Hepatocyte (in vitro differentiated cells): Measurements from ENCODE around the gene ZNF705A. TPM values are rescaled to one million over a fixed set of nuclear protein-coding genes. Genes with fewer than 3 reads are reported as not detected.
"Not testable (repeated sequence)": the region's sequence is repeated elsewhere in the genome, so short reads cannot be mapped to it uniquely, and the experiment has no call there.

Experiments used
- DNase-seq: peaks from one replicate; pipeline ENCODE4 v3.0.0-alpha.2; 2016; ENCODE audit warnings: low spot score
- H2AFZ ChIP-seq: fragments of 200-600 bp; sonication (generic); 2 replicates; pipeline ENCODE4 v1.6.0; 2016; ENCODE audit warnings: antibody characterized with exemption, mild to moderate bottlenecking
- H3K27ac ChIP-seq: fragments of 200-600 bp; sonication (generic); 2 replicates; pipeline ENCODE4 v1.5.1; 2016; ENCODE audit warnings: mild to moderate bottlenecking
- H3K27me3 ChIP-seq: fragments of 200-600 bp; sonication (generic); 2 replicates; pipeline ENCODE4 v1.6.1; 2016
- H3K36me3 ChIP-seq: fragments of 200-600 bp; sonication (generic); replicated peaks from 2 replicates; pipeline ENCODE4 v1.5.1; 2016; ENCODE audit warnings: low read depth; ENCODE audit not compliant: insufficient read depth
- H3K4me1 ChIP-seq: fragments of 200-600 bp; sonication (generic); 2 replicates; pipeline ENCODE4 v1.5.1; 2016; ENCODE audit warnings: mild to moderate bottlenecking, moderate library complexity; ENCODE audit not compliant: insufficient read depth
- H3K4me2 ChIP-seq: fragments of 200-600 bp; sonication (generic); 2 replicates; pipeline ENCODE4 v1.6.0; 2016
- H3K4me3 ChIP-seq: fragments of 200-600 bp; sonication (generic); 2 replicates; pipeline ENCODE4 v1.5.1; 2016; ENCODE audit warnings: mild to moderate bottlenecking
- H3K79me2 ChIP-seq: fragments of 200-600 bp; sonication (generic); 2 replicates; pipeline ENCODE4 v1.6.0; 2017; ENCODE audit warnings: mild to moderate bottlenecking
- H3K9me2 ChIP-seq: fragments of 200-600 bp; sonication (generic); replicated peaks from 2 replicates; pipeline ENCODE4 v1.6.0; 2017; ENCODE audit warnings: mild to moderate bottlenecking; ENCODE audit not compliant: insufficient read depth
- H3K9me3 ChIP-seq: fragments of 200-600 bp; sonication (generic); 2 replicates; pipeline ENCODE4 v1.5.1; 2016; ENCODE audit warnings: low read depth, mild to moderate bottlenecking
- H4K20me1 ChIP-seq: fragments of 200-600 bp; sonication (generic); 2 replicates; pipeline ENCODE4 v1.6.0; 2016; ENCODE audit warnings: mild to moderate bottlenecking; ENCODE audit not compliant: insufficient read depth, poor library complexity, severe bottlenecking
- CTCF ChIP-seq: fragments of 200-600 bp; sonication (generic); IDR thresholded peaks from 2 replicates; pipeline ENCODE4 v1.5.1; 2016; ENCODE audit warnings: antibody characterized with exemption, mild to moderate bottlenecking; ENCODE audit not compliant: poor library complexity
- EZH2 ChIP-seq: fragments of 200-600 bp; sonication (generic); IDR thresholded peaks from 2 replicates; pipeline ENCODE4 v1.6.1; 2016; ENCODE audit warnings: antibody characterized with exemption, mild to moderate bottlenecking, borderline replicate concordance
- EZH2phosphoT487 ChIP-seq: fragments of 200-600 bp; sonication (generic); IDR thresholded peaks from one replicate; pipeline ENCODE4 v1.6.1; 2018; ENCODE audit warnings: antibody characterized with exemption, mild to moderate bottlenecking, low read depth, moderate library complexity; ENCODE audit not compliant: unreplicated experiment, severe bottlenecking
- WGBS: methylation state at CpG from one replicate; pipeline ENCODE4 v1.1.6; 2016; ENCODE audit warnings: low lambda C conversion rate; ENCODE audit errors: missing lambda C conversion rate; 5-methylcytosine and 5-hydroxymethylcytosine counted together
- polyA plus RNA-seq: library from polyadenylated mRNA; unstranded; fragments of >200 nt; fragmentation: Nextera tagmentation; extraction: Ambion mirVana; gene quantifications from 2 replicates; pipeline ENCODE4 v1.2.1, GENCODE V29; 2016
- total RNA-seq: library from RNA; depleted of rRNA; stranded (reverse); fragments of >200 nt; gene quantifications from 2 replicates; pipeline ENCODE4 v1.2.3, GENCODE V29; 2014

ZNF705A gene
- total and polyA plus RNA-seq, 2 experiments from 2014 or later, result not detected

- 94% methylated on average over 11 of the region's 11 CpGs for WGBS
- not testable (repeated sequence) for H3K27me3 ChIP-seq, H3K4me1 ChIP-seq, DNase-seq, H3K36me3 ChIP-seq, H3K79me2 ChIP-seq, H3K4me3 ChIP-seq, H3K9me2 ChIP-seq, H4K20me1 ChIP-seq, H3K27ac ChIP-seq, H2AFZ ChIP-seq, H3K9me3 ChIP-seq, H3K4me2 ChIP-seq
Observed at GRCh38 chr12:8224782-8225181, 68.0 kb downstream of the ZNF705A start.

- H3K4me3 ChIP-seq, result no peak overlapping the region
- no peaks in the 10 kb centered on the region for H3K9me3 ChIP-seq
- no peaks in the 10 kb centered on the region for H3K27me3 ChIP-seq
- H4K20me1 ChIP-seq, result no peaks in the 10 kb centered on the region
- no peak overlapping the region for H2AFZ ChIP-seq
- WGBS, result 92% methylated on average over 8 of the region's 8 CpGs
- no peak overlapping the region for H3K27ac ChIP-seq
- DNase-seq, result no peak
- no peaks in the 10 kb centered on the region for H3K9me2 ChIP-seq
- H3K4me1 ChIP-seq, result no peaks in the 10 kb centered on the region
- no peak overlapping the region for H3K4me2 ChIP-seq
- H3K79me2 ChIP-seq, result no peaks in the 10 kb centered on the region
- no peaks in the 10 kb centered on the region for H3K36me3 ChIP-seq
- no peak for TF ChIP-seq CTCF
- no peak for TF ChIP-seq EZH2
- no peak for TF ChIP-seq EZH2phosphoT487
Observed at GRCh38 chr12:8226355-8226754, 69.5 kb downstream of the ZNF705A start.

GRCh38 chr12:8226992-8227731 is 70.3 kb downstream of the ZNF705A start, which contains the start of gene FAM90A1:
Gene FAM90A1, minus strand, starts transcription at chr12:8227618. Its CDS starts 2,786 bp downstream, at chr12:8224832.
- not testable (repeated sequence) for H3K9me2 ChIP-seq, H2AFZ ChIP-seq

GRCh38 chr12:8227732-8228077 is 70.9 kb downstream of the ZNF705A start:
- not testable (repeated sequence) for H3K27me3 ChIP-seq, H3K9me2 ChIP-seq, H4K20me1 ChIP-seq, H3K79me2 ChIP-seq, H3K4me1 ChIP-seq, H3K9me3 ChIP-seq, DNase-seq, H3K4me2 ChIP-seq, H3K27ac ChIP-seq, H3K4me3 ChIP-seq, H2AFZ ChIP-seq, H3K36me3 ChIP-seq
- 89% methylated on average over 7 of the region's 7 CpGs for WGBS

More at GRCh38 chr12:8226992-8227731, 70.3 kb downstream of the ZNF705A start, which contains the start of gene FAM90A1:
- H3K36me3 ChIP-seq, DNase-seq, H3K4me1 ChIP-seq, H3K79me2 ChIP-seq, H3K9me3 ChIP-seq, H3K27ac ChIP-seq, H3K4me3 ChIP-seq, H3K4me2 ChIP-seq, H3K27me3 ChIP-seq, H4K20me1 ChIP-seq: not testable (repeated sequence)
- WGBS, result 85% methylated on average over 19 of the region's 22 CpGs

- 96% methylated on average over 11 of the region's 11 CpGs for WGBS
Observed at GRCh38 chr12:8228607-8229006, 71.8 kb downstream of the ZNF705A start.

GRCh38 chr12:8229486-8229885 is 72.7 kb downstream of the ZNF705A start:
- H3K79me2 ChIP-seq, H3K9me2 ChIP-seq, H3K36me3 ChIP-seq, H3K27ac ChIP-seq, H3K4me1 ChIP-seq, H2AFZ ChIP-seq, H3K4me2 ChIP-seq, H3K4me3 ChIP-seq, DNase-seq, H3K27me3 ChIP-seq, H3K9me3 ChIP-seq, H4K20me1 ChIP-seq: not testable (repeated sequence)
- WGBS, result 63% methylated on average over 7 of the region's 7 CpGs

More at GRCh38 chr12:8228607-8229006, 71.8 kb downstream of the ZNF705A start:
- H3K4me3 ChIP-seq, H4K20me1 ChIP-seq, H3K36me3 ChIP-seq, H3K4me2 ChIP-seq, DNase-seq, H2AFZ ChIP-seq, H3K9me2 ChIP-seq, H3K79me2 ChIP-seq, H3K9me3 ChIP-seq, H3K4me1 ChIP-seq, H3K27me3 ChIP-seq, H3K27ac ChIP-seq: not testable (repeated sequence)
